HEK293 (cell line): ENCODE measurements around the gene ATAT1.
A peak's percentile ranks its signal among the peaks of the same experiment; 100 is the strongest.

Experiments
- CTCF ChIA-PET: fragments of 350-600 bp; formaldehyde crosslinking; extraction: SDS; loops from one replicate; lab custom pipeline; 2021; ENCODE audit warnings: antibody characterized with exemption; lab: Yijun Ruan, JAX
- POLR2A ChIA-PET: fragments of 300-600 bp; formaldehyde crosslinking; extraction: SDS; loops from one replicate; lab custom pipeline; 2020; ENCODE audit warnings: antibody characterized with exemption, inconsistent platforms; lab: Yijun Ruan, JAX
- H3K27ac ChIP-seq: fragments of 200-500 bp; sonication (Bioruptor generic); 2 replicates; pipeline ENCODE4 v1.5.1; 2014; ENCODE audit warnings: low read depth, low read length, control low read depth, inconsistent platforms; ENCODE audit errors: extremely low read depth
- H3K36me3 ChIP-seq, 2 experiments: fragments of 200-500 bp in 1 of 2; sonication (Bioruptor generic) in 1 of 2; 1 replicate in 1 of 2; 2 replicates in 1 of 2; pipeline ENCODE4 v1.5.1; 2014 to 2017; ENCODE audit warnings: inconsistent platforms in 2 of 2, low read length in 2 of 2; ENCODE audit not compliant: control insufficient read depth in 2 of 2, insufficient read depth in 1 of 2
- H3K4me1 ChIP-seq: fragments of 200-500 bp; sonication (Bioruptor generic); 2 replicates; pipeline ENCODE4 v1.5.1; 2014; ENCODE audit warnings: mild to moderate bottlenecking, low read length, inconsistent platforms; ENCODE audit not compliant: control insufficient read depth, insufficient read depth
- H3K4me3 ChIP-seq: 2 replicates; pipeline ENCODE4 v1.5.1; 2011; ENCODE audit warnings: low read depth, mild to moderate bottlenecking, control low read depth, low read length, moderate library complexity
- H3K9me3 ChIP-seq: fragments of 200-500 bp; sonication (Bioruptor generic); 2 replicates; pipeline ENCODE4 v1.5.1; 2014; ENCODE audit warnings: low read depth, low read length, inconsistent platforms; ENCODE audit not compliant: control insufficient read depth, insufficient read depth
- KLF10 ChIP-seq: fragments of 450-650 bp; IDR thresholded peaks from 2 replicates; pipeline ENCODE4 v1.5.1; 2018; ENCODE audit warnings: missing biosample characterization, mild to moderate bottlenecking, missing genetic modification characterization
- MEIS1 ChIP-seq: sonication (generic); formaldehyde crosslinking; IDR thresholded peaks from 2 replicates; pipeline ENCODE4 v1.8.1; 2022; ENCODE audit warnings: missing genetic modification reagents, mild to moderate bottlenecking, borderline replicate concordance
- RBAK ChIP-seq: fragments of 450-650 bp; formaldehyde crosslinking; IDR thresholded peaks from 2 replicates; pipeline ENCODE4 v1.5.1; 2016; ENCODE audit warnings: missing biosample characterization, missing genetic modification characterization
- SP3 ChIP-seq: fragments of 450-650 bp; formaldehyde crosslinking; IDR thresholded peaks from 2 replicates; pipeline ENCODE4 v1.5.1; 2016; ENCODE audit warnings: missing biosample characterization, missing genetic modification characterization
- YY2 ChIP-seq: fragments of 450-650 bp; formaldehyde crosslinking; IDR thresholded peaks from 2 replicates; pipeline ENCODE4 v1.5.1; 2016; ENCODE audit warnings: missing biosample characterization, missing genetic modification characterization
- ZBTB10 ChIP-seq: fragments of 450-650 bp; formaldehyde crosslinking; IDR thresholded peaks from 2 replicates; pipeline ENCODE4 v1.5.1; 2016; ENCODE audit warnings: missing biosample characterization, missing genetic modification characterization
- ZBTB21 ChIP-seq: fragments of 450-650 bp; formaldehyde crosslinking; IDR thresholded peaks from 2 replicates; pipeline ENCODE4 v1.5.1; 2017; ENCODE audit warnings: missing biosample characterization, missing genetic modification characterization
- ZNF202 ChIP-seq: fragments of 450-650 bp; formaldehyde crosslinking; IDR thresholded peaks from 2 replicates; pipeline ENCODE4 v1.5.1; 2016; ENCODE audit warnings: missing biosample characterization, missing genetic modification characterization, borderline replicate concordance
- ZNF239 ChIP-seq: fragments of 450-650 bp; formaldehyde crosslinking; IDR thresholded peaks from 2 replicates; pipeline ENCODE4 v1.5.1; 2016; ENCODE audit warnings: missing biosample characterization, missing genetic modification characterization
- ZNF24 ChIP-seq: fragments of 450-650 bp; formaldehyde crosslinking; IDR thresholded peaks from 2 replicates; pipeline ENCODE4 v1.5.1; 2016; ENCODE audit warnings: missing biosample characterization, missing genetic modification characterization
- ZNF785 ChIP-seq: fragments of 450-650 bp; formaldehyde crosslinking; IDR thresholded peaks from 2 replicates; pipeline ENCODE4 v1.5.1; 2016; ENCODE audit warnings: missing biosample characterization, missing genetic modification characterization
- TF ChIP-seq, protein P1 (sequence below): fragments of 450-650 bp; formaldehyde crosslinking; IDR thresholded peaks from 2 replicates; pipeline ENCODE4 v1.5.1; 2016; ENCODE audit warnings: missing biosample characterization, missing genetic modification characterization
- TF ChIP-seq, protein P2 (sequence below): fragments of 450-650 bp; formaldehyde crosslinking; IDR thresholded peaks from 2 replicates; pipeline ENCODE4 v1.5.1; 2017; ENCODE audit warnings: missing biosample characterization, mild to moderate bottlenecking, missing genetic modification characterization, moderate library complexity
- TF ChIP-seq, protein P3 (sequence below): fragments of 450-650 bp; formaldehyde crosslinking; IDR thresholded peaks from 2 replicates; pipeline ENCODE4 v1.5.1; 2016; ENCODE audit warnings: missing biosample characterization, missing genetic modification characterization

The ATAT1 gene

DNA sequence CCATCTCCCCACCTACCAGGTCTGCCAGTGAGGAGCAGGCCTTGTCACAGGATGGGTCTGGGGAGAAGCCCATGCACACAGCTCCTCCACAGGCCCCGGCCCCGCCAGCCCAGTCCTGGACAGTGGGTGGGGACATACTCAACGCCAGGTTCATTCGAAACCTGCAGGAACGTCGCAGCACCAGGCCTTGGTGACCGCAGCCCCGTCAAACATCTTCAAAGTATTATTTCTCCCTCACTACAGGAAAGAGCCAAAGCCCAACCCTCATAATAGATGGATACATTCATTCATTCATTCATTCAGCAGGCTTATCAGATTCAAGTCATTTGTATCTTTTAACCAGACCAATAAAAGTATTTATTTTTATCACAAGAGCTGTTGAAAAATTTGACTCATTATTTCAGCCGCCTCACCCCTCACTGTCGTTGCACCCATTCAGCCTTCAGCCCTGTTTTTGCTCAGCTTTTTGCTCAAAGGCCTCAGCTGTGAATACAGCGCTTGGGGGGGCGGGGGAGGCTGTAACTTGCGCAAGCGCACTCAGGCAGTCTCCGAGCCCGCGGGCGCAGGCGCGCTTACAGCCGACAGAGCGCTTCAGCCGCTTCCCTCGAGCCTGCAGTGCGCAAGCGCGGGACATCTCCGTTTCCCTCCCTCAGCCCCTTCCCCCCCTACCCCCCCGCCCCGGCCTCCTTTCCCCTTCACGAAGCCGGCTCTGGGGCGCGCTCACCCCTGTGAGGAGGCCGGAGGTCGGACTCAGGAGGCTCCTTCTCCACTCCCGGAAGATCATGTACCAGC, 20.0 kb downstream of the ATAT1 start, which contains the start of gene C6orf136:
Gene C6orf136, plus strand, starts transcription at position 684 of the 792 bp plus-strand sequence. Its CDS starts 99 bp downstream, at position 783.
- peak; percentile 97 for TF ChIP-seq ZNF24 (tag by site-specific recombination)
- no peak for TF ChIP-seq ZBTB10 (tag by site-specific recombination)
- TF ChIP-seq SP3 (tag by site-specific recombination) = no peak
- TF ChIP-seq, protein P1, sequence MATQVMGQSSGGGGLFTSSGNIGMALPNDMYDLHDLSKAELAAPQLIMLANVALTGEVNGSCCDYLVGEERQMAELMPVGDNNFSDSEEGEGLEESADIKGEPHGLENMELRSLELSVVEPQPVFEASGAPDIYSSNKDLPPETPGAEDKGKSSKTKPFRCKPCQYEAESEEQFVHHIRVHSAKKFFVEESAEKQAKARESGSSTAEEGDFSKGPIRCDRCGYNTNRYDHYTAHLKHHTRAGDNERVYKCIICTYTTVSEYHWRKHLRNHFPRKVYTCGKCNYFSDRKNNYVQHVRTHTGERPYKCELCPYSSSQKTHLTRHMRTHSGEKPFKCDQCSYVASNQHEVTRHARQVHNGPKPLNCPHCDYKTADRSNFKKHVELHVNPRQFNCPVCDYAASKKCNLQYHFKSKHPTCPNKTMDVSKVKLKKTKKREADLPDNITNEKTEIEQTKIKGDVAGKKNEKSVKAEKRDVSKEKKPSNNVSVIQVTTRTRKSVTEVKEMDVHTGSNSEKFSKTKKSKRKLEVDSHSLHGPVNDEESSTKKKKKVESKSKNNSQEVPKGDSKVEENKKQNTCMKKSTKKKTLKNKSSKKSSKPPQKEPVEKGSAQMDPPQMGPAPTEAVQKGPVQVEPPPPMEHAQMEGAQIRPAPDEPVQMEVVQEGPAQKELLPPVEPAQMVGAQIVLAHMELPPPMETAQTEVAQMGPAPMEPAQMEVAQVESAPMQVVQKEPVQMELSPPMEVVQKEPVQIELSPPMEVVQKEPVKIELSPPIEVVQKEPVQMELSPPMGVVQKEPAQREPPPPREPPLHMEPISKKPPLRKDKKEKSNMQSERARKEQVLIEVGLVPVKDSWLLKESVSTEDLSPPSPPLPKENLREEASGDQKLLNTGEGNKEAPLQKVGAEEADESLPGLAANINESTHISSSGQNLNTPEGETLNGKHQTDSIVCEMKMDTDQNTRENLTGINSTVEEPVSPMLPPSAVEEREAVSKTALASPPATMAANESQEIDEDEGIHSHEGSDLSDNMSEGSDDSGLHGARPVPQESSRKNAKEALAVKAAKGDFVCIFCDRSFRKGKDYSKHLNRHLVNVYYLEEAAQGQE (tag by site-specific recombination) = no peak
- TF ChIP-seq, protein P2, sequence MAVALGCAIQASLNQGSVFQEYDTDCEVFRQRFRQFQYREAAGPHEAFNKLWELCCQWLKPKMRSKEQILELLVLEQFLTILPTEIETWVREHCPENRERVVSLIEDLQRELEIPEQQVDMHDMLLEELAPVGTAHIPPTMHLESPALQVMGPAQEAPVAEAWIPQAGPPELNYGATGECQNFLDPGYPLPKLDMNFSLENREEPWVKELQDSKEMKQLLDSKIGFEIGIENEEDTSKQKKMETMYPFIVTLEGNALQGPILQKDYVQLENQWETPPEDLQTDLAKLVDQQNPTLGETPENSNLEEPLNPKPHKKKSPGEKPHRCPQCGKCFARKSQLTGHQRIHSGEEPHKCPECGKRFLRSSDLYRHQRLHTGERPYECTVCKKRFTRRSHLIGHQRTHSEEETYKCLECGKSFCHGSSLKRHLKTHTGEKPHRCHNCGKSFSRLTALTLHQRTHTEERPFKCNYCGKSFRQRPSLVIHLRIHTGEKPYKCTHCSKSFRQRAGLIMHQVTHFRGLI (tag by site-specific recombination) = peak; percentile 96
- no peak for TF ChIP-seq MEIS1 (CRISPR knock-in tag)
- no peak for TF ChIP-seq KLF10 (tag by site-specific recombination)
- no peak for TF ChIP-seq ZBTB21 (tag by site-specific recombination)
- no peak for TF ChIP-seq YY2 (tag by site-specific recombination)
- TF ChIP-seq, protein P3, sequence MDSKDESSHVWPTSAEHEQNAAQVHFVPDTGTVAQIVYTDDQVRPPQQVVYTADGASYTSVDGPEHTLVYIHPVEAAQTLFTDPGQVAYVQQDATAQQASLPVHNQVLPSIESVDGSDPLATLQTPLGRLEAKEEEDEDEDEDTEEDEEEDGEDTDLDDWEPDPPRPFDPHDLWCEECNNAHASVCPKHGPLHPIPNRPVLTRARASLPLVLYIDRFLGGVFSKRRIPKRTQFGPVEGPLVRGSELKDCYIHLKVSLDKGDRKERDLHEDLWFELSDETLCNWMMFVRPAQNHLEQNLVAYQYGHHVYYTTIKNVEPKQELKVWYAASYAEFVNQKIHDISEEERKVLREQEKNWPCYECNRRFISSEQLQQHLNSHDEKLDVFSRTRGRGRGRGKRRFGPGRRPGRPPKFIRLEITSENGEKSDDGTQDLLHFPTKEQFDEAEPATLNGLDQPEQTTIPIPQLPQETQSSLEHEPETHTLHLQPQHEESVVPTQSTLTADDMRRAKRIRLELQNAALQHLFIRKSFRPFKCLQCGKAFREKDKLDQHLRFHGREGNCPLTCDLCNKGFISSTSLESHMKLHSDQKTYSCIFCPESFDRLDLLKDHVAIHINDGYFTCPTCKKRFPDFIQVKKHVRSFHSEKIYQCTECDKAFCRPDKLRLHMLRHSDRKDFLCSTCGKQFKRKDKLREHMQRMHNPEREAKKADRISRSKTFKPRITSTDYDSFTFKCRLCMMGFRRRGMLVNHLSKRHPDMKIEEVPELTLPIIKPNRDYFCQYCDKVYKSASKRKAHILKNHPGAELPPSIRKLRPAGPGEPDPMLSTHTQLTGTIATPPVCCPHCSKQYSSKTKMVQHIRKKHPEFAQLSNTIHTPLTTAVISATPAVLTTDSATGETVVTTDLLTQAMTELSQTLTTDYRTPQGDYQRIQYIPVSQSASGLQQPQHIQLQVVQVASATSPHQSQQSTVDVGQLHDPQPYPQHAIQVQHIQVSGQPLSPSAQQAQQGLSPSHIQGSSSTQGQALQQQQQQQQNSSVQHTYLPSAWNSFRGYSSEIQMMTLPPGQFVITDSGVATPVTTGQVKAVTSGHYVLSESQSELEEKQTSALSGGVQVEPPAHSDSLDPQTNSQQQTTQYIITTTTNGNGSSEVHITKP (tag by site-specific recombination) = no peak
- no peak for TF ChIP-seq ZNF202
- no peak for TF ChIP-seq ZNF785 (tag by site-specific recombination)
- no peak for TF ChIP-seq RBAK (tag by site-specific recombination)
- no peak for TF ChIP-seq ZNF239 (tag by site-specific recombination)
- Histone ChIP-seq H3K27ac (peak within 1 kb of the TSS; percentile 96), H3K36me3 (peaks cover 31 to 58% of the 10 kb centered on the region in 2 experiments), H3K9me3 (no peaks in the 10 kb centered on the region), H3K4me1 (peaks cover 8% of the 10 kb centered on the region), H3K4me3 (peak within 1 kb of the TSS; percentile 88)
- ChIA-PET CTCF (interaction anchor here (0.5 to 1.5 kb wide), 8 partner anchors 13 to 678 kb away, joined by 3 to 9 read pairs (median 4); partner anchors contain the start of gene DHX16), POLR2A (interaction anchor here (0.6 to 1.7 kb wide), 15 partner anchors 8 to 97 kb away, joined by 3 to 20 read pairs (median 4); partner anchors contain the start of genes ABCF1, ATAT1, MDC1 and MRPS18B)
